Keratinocyte (primary cell): ENCODE results near the gene SHMT2. TPM values are rescaled to one million over a fixed set of nuclear protein-coding genes. Genes with fewer than 3 reads are reported as not detected.
"Not testable (repeated sequence)": the region's sequence is repeated elsewhere in the genome, so short reads cannot be mapped to it uniquely, and the experiment has no call there.

Experiments
- DNase-seq: peaks from one replicate; pipeline ENCODE4 v3.0.0-alpha.2; 2011; ENCODE audit warnings: low read depth, missing footprints, low spot score
- FAIRE-seq: peaks from 2 replicates; lab custom pipeline; 2011; peaks lifted over from hg19 to GRCh38; lab: Jason Lieb, UNC
- H2AFZ ChIP-seq: 2 replicates; pipeline ENCODE4 v1.6.0; 2012; ENCODE audit warnings: low read length, control low read depth, inconsistent platforms; ENCODE audit not compliant: control insufficient read depth
- H3K27ac ChIP-seq: 2 replicates; pipeline ENCODE4 v1.5.1; 2011; ENCODE audit warnings: low read length; ENCODE audit not compliant: control insufficient read depth, insufficient read depth
- H3K27me3 ChIP-seq: 3 replicates; pipeline ENCODE4 v1.6.0; 2011; ENCODE audit warnings: low read length; ENCODE audit not compliant: control insufficient read depth, insufficient read depth; ENCODE audit errors: extremely low read depth
- H3K36me3 ChIP-seq, 2 experiments: 2 replicates in 1 of 2; 3 replicates in 1 of 2; pipeline ENCODE4 v1.5.1; 2011; ENCODE audit warnings: low read length in 2 of 2, mild to moderate bottlenecking in 1 of 2; ENCODE audit not compliant: control insufficient read depth in 2 of 2, insufficient read depth in 2 of 2; ENCODE audit errors: extremely low read depth in 1 of 2
- H3K4me1 ChIP-seq: 3 replicates; pipeline ENCODE4 v1.5.1; 2011; ENCODE audit warnings: low read length; ENCODE audit not compliant: control insufficient read depth, insufficient read depth; ENCODE audit errors: extremely low read depth
- H3K4me2 ChIP-seq: 3 replicates; pipeline ENCODE4 v1.6.0; 2011; ENCODE audit warnings: low read depth, low read length; ENCODE audit not compliant: control insufficient read depth, insufficient read depth; ENCODE audit errors: extremely low read depth
- H3K4me3 ChIP-seq, 3 experiments: fragments of 200-600 bp in 1 of 3; sonication (generic) in 1 of 3; 2 replicates in 2 of 3; 3 replicates in 1 of 3; pipeline ENCODE4 v1.5.1; 2011 to 2016; ENCODE audit warnings: low read length in 3 of 3, mild to moderate bottlenecking in 3 of 3, control low read depth in 2 of 3, inconsistent platforms in 1 of 3, low read depth in 1 of 3, mixed read lengths in 1 of 3, mixed run types in 1 of 3, moderate library complexity in 1 of 3; ENCODE audit not compliant: control insufficient read depth in 2 of 3, insufficient read depth in 2 of 3; ENCODE audit errors: extremely low read depth in 1 of 3
- H3K79me2 ChIP-seq: 2 replicates; pipeline ENCODE4 v1.6.0; 2012; ENCODE audit warnings: low read length; ENCODE audit not compliant: control insufficient read depth, insufficient read depth
- H3K9ac ChIP-seq: 3 replicates; pipeline ENCODE4 v1.6.0; 2011; ENCODE audit warnings: low read length; ENCODE audit not compliant: control insufficient read depth, insufficient read depth; ENCODE audit errors: extremely low read depth
- H3K9me1 ChIP-seq: 3 replicates; pipeline ENCODE4 v1.6.0; 2011; ENCODE audit warnings: low read length; ENCODE audit not compliant: control insufficient read depth, insufficient read depth; ENCODE audit errors: extremely low read depth
- H3K9me3 ChIP-seq: 2 replicates; pipeline ENCODE4 v1.5.1; 2012; ENCODE audit warnings: low read depth, low read length; ENCODE audit not compliant: control insufficient read depth
- H4K20me1 ChIP-seq: 3 replicates; pipeline ENCODE4 v1.6.0; 2011; ENCODE audit warnings: low read length; ENCODE audit not compliant: control insufficient read depth, insufficient read depth; ENCODE audit errors: extremely low read depth
- EZH2 ChIP-seq: IDR thresholded peaks from one replicate; pipeline ENCODE4 v1.6.1; 2012; ENCODE audit warnings: inconsistent platforms, mild to moderate bottlenecking, low read length, moderate library complexity
- dilution Hi-C: fragments of 300-500 bp; cut with MboI; formaldehyde crosslinking; loops from one replicate; pipeline ENCODE4 v1.7.0; 2020; ENCODE audit warnings: low sequenced_read_pairs; ENCODE audit not compliant: extremely low pct_ligation_motif_present
- polyA plus RNA-seq, 5 experiments: library from polyadenylated mRNA; depleted of rRNA in 3 of 5; stranded (reverse) in 3 of 5; stranded (forward) in 1 of 5; unstranded in 1 of 5; fragments of >200 nt; gene quantifications; 1 replicate in 1 of 5; 2 replicates in 3 of 5; 3 replicates in 1 of 5; pipeline versions ENCODE4 v1.2.1 to v1.2.3, GENCODE V29; 2011 to 2012; ENCODE audit warnings: missing spikeins in 2 of 5, low read depth in 1 of 5, low replicate concordance in 1 of 5
- TF ChIP-seq, protein P1 (sequence below), 3 experiments: IDR thresholded peaks in 1 of 3; conservative IDR thresholded peaks in 1 of 3; optimal IDR thresholded peaks in 1 of 3; 2 replicates in 2 of 3; 3 replicates in 1 of 3; pipeline versions ENCODE3 to v1.5.1; 2011; ENCODE audit warnings: low read length in 3 of 3, mild to moderate bottlenecking in 3 of 3, moderate library complexity in 2 of 3, control low read depth in 1 of 3, inconsistent platforms in 1 of 3; ENCODE audit not compliant: insufficient read depth in 2 of 3; ENCODE audit errors: extremely low read depth in 1 of 3

The SHMT2 gene
- polyA plus RNA-seq, 1 donor (not counting 4 experiments of a cell fraction or from before 2014, with no cell fraction given), result 128 TPM

DNA sequence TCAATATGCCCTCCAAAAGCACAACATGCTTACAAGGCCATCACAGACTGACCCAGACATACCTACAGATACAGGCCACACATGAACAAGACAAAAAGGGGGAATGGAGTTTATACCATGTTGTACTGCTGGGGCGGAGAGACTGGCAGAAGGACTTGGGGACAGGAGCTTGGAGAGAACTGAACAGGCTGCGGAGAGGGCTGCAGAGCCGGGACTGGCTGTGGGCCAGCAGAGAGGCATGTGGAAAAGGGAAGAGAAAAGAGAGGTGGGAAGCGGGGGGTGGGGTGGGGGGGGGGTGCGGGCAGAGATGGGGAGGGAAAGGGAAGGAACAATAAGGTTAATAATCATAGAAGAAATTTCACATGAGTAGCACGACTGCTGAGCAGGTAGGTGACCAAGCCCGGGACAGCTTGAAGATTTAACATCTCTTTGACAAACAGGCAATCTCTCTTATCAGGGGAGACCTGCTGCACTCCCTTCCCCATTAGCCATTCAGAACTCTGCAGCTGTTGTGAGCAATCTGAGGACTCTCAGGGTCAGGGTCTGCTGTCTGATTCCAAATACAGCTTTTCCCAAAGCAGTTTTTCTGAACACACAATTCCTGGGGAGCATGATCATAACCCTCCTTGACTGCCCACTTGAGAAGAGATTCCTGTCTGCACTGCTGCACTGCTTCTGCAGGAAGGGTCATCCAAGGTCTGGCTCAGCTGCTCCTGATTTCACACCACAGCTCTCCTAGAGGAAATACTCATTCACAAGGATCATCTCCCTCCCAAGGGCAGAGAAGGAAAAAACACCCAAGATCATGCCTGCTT lies 43.0 kb downstream of the SHMT2 start:
- Histone ChIP-seq H3K9ac (no peak overlapping the region), H2AFZ (no peak overlapping the region), H3K9me1 (no peaks in the 10 kb centered on the region), H3K27me3 (no peaks in the 10 kb centered on the region), H3K36me3 (peaks cover 13 to 23% of the 10 kb centered on the region in 2 experiments), H3K4me1 (no peaks in the 10 kb centered on the region), H3K79me2 (no peaks in the 10 kb centered on the region), H4K20me1 (no peaks in the 10 kb centered on the region), H3K4me2 (no peak overlapping the region), H3K9me3 (no peaks in the 10 kb centered on the region), H3K27ac (no peak overlapping the region), H3K4me3 (no peak overlapping the region)
- dilution Hi-C loops, result no loop called here
- TF ChIP-seq, protein P1, sequence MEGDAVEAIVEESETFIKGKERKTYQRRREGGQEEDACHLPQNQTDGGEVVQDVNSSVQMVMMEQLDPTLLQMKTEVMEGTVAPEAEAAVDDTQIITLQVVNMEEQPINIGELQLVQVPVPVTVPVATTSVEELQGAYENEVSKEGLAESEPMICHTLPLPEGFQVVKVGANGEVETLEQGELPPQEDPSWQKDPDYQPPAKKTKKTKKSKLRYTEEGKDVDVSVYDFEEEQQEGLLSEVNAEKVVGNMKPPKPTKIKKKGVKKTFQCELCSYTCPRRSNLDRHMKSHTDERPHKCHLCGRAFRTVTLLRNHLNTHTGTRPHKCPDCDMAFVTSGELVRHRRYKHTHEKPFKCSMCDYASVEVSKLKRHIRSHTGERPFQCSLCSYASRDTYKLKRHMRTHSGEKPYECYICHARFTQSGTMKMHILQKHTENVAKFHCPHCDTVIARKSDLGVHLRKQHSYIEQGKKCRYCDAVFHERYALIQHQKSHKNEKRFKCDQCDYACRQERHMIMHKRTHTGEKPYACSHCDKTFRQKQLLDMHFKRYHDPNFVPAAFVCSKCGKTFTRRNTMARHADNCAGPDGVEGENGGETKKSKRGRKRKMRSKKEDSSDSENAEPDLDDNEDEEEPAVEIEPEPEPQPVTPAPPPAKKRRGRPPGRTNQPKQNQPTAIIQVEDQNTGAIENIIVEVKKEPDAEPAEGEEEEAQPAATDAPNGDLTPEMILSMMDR (optimal IDR thresholded peaks at IDR 0.05 in 1 of 3, IDR thresholded peaks at IDR 0.05 in 1 of 3, conservative IDR thresholded peaks at IDR 0.05 in 1 of 3; ENCODE audit: extremely low read depth in 1 of 3, insufficient read depth in 2 of 3, low read length in 3 of 3), result no peak
- TF ChIP-seq EZH2, result no peak
- no peak for DNase-seq
- no peak for FAIRE-seq

DNA sequence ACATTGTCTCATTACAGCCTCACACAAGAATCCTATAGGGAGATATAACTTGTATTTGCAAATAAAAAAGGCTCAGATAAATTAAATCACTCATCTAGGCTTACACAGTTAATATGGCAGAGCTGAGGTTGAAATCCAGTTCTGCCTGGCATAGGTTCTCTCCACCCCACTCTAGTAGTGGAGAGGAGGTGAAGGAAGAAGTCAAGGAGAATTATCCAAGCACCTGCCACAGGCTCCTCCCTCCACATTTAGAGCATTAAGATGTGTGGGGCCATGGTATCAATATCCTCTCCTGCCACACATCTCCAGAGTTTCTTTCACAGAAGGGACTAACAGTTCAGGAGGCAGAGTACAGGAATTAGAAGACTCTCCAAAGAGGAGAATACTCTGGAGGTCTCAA lies 44.0 kb downstream of the SHMT2 start:
- no peaks in the 10 kb centered on the region for H3K9me1 ChIP-seq
- H3K27me3 ChIP-seq, result no peaks in the 10 kb centered on the region
- H2AFZ ChIP-seq, result no peak overlapping the region
- no peaks in the 10 kb centered on the region for H3K9me3 ChIP-seq
- DNase-seq (no peak), FAIRE-seq (no peak)
- no peaks in the 10 kb centered on the region for H4K20me1 ChIP-seq
- no peak overlapping the region for H3K9ac ChIP-seq
- H3K27ac ChIP-seq, result no peak overlapping the region
- dilution Hi-C loops, result no loop called here
- H3K4me3 ChIP-seq, result no peak overlapping the region
- TF ChIP-seq EZH2, result no peak
- TF ChIP-seq, protein P1 (optimal IDR thresholded peaks at IDR 0.05 in 1 of 3, IDR thresholded peaks at IDR 0.05 in 1 of 3, conservative IDR thresholded peaks at IDR 0.05 in 1 of 3; ENCODE audit: extremely low read depth in 1 of 3, insufficient read depth in 2 of 3, low read length in 3 of 3), result no peak
- H3K4me2 ChIP-seq, result no peak overlapping the region
- no peaks in the 10 kb centered on the region for H3K79me2 ChIP-seq
- peaks cover 12 to 15% of the 10 kb centered on the region in 2 experiments for H3K36me3 ChIP-seq
- H3K4me1 ChIP-seq, result no peaks in the 10 kb centered on the region

DNA sequence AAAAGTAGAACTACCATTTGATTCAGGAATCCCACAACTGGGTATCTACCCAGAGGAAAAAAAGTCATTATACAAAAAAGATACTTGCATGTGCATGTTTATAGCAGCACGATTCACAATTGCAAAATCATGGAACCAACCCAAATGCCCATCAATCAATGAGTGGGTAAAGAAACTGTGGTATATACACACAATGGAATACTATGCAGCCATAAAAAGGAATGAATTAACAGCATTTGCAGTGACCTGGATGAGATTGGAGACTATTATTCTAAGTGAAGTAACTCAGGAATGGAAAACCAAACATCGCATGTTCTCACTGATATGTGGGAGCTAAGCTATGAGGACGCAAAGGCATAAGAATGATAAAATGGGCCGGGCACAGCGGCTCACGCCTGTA lies 46.7 kb downstream of the SHMT2 start:
- H3K36me3 ChIP-seq, H3K9me3 ChIP-seq, H3K79me2 ChIP-seq, H3K27me3 ChIP-seq, H3K27ac ChIP-seq, H3K9ac ChIP-seq, H2AFZ ChIP-seq, H3K4me3 ChIP-seq, H3K4me2 ChIP-seq, FAIRE-seq, H3K9me1 ChIP-seq, dilution Hi-C loops, H4K20me1 ChIP-seq, DNase-seq: not testable (repeated sequence)
- H3K4me1 ChIP-seq, result peaks cover 14% of the 10 kb centered on the region
